DND-41 (cell line): ENCODE results near the gene MBNL2.

Source experiments
- EZH2 ChIP-seq: IDR thresholded peaks from 3 replicates; pipeline ENCODE4 v1.6.1; 2012; ENCODE audit warnings: borderline replicate concordance, low read depth, mild to moderate bottlenecking, moderate library complexity, low read length, inconsistent platforms; ENCODE audit not compliant: severe bottlenecking
- TF ChIP-seq, protein P1 (sequence below): IDR thresholded peaks from 2 replicates; pipeline ENCODE4 v1.5.1; 2012; ENCODE audit warnings: borderline replicate concordance, low read length, moderate library complexity, mild to moderate bottlenecking; ENCODE audit not compliant: poor library complexity, severe bottlenecking; ENCODE audit errors: extremely low read depth

DNA sequence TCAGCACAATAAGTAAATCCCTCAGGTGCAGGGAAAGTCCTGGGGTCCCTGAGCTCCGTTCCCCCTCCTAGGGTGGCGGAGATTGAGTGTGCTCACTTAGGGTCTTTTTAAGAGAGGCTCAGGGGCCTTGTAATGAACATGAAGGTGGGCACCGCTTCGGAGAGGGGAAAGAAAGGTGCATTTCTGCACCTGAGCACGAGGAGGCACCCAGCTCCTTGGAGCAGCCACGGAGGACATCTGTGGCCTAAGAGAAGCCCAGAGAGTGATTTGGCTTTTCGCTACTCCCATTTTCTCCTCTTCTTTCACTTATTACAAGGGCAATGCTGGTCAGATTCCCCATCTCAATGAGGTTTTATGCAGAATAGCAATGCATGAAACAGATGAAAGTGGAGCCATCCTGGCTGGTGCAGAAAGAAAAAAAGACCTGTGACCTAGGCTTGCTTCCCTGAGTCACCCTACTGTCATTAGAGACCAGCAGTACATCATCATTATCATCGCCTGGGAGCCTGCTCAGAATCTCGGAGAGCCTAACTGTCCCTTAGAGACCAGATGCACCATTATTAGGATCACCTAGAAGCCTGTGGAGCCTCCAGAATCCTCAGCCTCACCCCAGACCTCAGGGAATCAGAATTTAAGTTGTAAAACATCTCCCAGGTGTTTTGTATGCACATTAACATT lies 125.3 kb downstream of the MBNL2 start:
- TF ChIP-seq, protein P1, sequence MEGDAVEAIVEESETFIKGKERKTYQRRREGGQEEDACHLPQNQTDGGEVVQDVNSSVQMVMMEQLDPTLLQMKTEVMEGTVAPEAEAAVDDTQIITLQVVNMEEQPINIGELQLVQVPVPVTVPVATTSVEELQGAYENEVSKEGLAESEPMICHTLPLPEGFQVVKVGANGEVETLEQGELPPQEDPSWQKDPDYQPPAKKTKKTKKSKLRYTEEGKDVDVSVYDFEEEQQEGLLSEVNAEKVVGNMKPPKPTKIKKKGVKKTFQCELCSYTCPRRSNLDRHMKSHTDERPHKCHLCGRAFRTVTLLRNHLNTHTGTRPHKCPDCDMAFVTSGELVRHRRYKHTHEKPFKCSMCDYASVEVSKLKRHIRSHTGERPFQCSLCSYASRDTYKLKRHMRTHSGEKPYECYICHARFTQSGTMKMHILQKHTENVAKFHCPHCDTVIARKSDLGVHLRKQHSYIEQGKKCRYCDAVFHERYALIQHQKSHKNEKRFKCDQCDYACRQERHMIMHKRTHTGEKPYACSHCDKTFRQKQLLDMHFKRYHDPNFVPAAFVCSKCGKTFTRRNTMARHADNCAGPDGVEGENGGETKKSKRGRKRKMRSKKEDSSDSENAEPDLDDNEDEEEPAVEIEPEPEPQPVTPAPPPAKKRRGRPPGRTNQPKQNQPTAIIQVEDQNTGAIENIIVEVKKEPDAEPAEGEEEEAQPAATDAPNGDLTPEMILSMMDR = no peak
- no peak for TF ChIP-seq EZH2
